GM19240 (cell line): ENCODE results near the gene TBPL2.
"Not testable (repeated sequence)": the region's sequence is repeated elsewhere in the genome, so short reads cannot be mapped to it uniquely, and the experiment has no call there.

ENCODE experiments used
- DNase-seq: peaks from one replicate; pipeline ENCODE4 v3.0.0; 2011; ENCODE audit warnings: low spot score; ENCODE audit not compliant: insufficient read length

TBPL2 gene

GRCh38 chr14:55404173-55404854, 36.1 kb downstream of the TBPL2 start:
- DNase-seq: no peak

DNA sequence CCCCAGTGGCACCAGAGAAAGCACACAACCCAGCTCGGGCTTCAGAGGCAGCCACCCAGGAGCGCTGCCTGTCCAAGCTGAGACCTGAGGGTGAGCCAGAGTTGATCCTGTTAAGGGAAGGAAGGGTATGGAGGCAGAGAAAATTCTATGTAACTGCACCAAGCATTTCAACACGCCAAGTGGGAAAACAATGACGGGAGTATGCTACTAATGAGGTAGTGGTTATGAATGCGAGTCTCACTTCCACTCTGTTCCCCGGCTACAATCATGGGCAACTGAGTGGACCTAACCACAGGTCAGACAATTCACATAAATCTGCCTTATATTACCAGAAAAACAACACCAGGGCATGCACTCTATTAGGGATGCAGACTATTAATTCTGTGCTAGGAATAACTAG, 38.7 kb downstream of the TBPL2 start:
- no peak for DNase-seq

DNA sequence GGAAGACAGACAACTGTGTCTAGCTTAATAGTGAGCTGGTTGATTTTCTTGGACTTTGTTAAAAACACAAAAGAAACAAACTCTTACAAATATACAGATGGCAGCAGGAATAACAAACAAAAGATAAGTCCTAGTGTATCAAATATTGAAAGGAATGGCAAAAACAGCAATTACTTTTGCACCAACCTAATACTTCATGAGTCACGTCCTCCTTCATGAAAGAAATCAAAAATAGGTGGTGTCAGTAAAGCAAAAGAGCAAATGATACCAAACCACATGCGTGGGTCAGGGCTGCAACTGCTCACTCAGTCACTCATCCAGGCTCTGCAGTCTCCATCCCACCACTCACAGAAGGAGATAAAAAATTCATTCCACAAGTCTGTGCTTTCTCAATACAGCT, 40.6 kb downstream of the TBPL2 start:
- DNase-seq: no peak

- DNase-seq: no peak
These were observed 41.2 kb downstream of the TBPL2 start for GRCh38 chr14:55399183-55399582.

- no peak for DNase-seq
These were observed 41.7 kb downstream of the TBPL2 start for GRCh38 chr14:55398679-55399078.

DNA sequence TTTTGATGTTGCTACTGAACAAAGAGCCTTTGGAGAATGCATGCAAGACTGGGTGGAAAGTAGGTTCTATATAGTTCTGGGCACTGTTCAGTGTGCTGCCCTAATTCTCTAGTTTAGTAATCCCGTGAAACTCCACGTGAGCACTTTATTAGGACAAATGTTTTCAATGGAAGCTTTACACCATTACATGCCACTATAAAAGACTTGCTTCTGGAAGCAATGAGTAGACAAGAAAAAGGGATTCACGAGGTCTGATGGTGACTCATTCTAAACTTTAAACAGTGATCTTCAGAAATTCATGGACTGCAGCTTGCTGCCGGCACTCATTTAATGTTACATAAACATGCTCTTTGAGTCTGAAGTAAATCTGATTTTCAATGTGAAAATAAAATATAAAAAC, 51.1 kb downstream of the TBPL2 start:
- DNase-seq: no peak

DNA sequence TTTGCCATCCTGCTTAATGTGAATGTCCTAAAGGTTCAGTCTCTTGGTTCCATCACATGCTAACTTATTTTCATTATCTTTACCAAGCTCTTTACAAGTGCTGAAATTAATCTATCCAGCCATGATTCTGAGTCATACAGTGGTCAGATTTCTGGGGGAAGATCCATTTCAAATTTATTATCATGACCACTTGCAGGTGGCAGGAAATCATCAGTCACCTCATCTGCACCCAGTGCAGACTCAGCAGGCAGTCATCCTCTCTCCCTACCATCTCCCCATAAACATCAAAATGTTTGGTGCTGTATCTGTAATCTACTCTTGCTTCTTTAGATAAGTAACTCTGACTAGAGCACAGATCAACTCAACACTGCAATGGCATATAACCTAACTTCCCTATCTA, 52.3 kb downstream of the TBPL2 start:
- DNase-seq: no peak

DNA sequence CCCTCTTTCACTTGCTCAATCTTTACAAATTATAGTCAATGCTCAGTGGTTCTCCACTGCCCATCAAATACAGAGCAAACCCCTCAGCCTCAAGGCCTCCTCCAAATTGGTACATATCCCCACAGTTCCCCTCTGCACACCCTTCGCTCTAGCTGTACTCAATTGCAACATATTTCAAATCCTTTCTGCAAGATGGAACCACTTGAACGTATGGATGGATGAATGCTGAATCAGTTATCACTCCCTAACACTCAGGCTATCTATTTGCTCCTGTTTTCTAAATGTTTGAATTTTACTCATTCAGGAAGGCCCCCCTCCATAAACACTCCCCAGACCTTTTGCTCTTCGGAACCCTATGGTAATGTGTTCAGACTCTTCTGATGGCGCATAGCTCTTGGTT, 53.3 kb downstream of the TBPL2 start:
- DNase-seq: no peak

- DNase-seq: no peak
These were observed 54.2 kb downstream of the TBPL2 start for GRCh38 chr14:55386037-55386808.

DNA sequence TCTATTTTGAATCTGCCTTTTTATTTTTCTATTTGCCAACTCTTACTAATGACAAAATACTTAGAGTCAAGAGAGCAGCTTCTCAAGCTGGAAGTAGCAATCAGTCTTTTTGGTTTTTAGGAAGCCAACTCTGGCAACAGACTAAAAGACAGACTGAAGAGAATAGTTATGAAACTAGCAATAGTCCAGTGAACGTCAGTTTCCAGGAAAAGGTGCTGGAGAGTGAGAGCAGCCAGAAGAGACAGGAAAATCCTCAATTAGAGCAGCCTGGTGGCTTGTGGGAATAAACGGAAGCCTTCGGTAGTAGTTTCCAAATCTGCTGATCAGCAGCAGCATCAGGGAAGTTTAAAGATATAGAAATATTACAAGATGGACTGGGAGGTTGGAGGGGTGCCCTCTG, 55.9 kb downstream of the TBPL2 start:
- DNase-seq: no peak

DNA sequence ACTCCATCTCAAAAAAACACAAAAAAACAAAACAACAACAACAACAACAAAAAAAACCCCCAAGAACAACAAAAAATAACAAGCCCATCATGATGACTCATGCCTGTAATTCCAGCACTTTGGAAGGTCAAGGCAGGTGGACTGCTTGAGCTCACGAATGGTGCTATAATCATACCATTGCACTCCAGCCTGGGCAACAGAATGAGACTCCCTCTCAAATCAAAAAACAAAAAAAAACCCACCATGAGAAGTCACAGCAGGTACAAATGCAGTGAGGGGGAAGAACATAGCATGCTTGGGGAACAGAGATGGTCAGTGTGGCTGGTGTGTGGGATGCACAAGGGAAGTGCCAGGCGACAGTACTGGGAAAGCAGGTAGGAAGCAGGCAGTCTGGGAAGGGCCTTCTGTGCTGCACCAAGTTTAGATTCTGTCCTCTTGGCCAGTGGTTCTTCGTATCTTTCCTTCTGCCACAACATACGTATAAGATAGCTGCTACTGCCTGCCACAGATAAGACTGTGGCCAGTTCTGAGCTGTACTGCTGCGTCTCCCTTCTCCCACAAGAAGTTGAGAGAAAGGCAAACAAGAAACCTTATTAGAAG, 56.8 kb downstream of the TBPL2 start:
- DNase-seq: no peak

GRCh38 chr14:55383056-55383466, 57.4 kb downstream of the TBPL2 start:
- not testable (repeated sequence) for DNase-seq

DNA sequence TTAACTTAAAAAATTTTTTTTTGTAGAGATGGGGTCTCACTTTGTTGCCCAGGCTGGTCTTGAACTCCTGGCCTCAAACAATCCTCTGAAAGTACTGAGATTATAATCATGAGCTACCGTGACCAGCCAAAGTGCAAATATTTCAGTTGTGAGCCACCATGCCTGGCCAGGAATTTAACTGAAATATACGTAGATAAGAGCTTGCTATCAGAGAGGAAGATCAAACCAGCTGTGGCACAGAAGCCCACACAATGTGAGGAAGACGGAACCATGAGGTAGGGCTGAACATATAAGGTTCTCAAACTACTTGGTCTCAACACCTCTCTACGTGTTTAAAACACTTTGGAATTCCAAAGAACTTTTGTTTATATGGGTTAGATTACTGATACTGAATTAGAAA, 57.9 kb downstream of the TBPL2 start:
- DNase-seq: no peak

GRCh38 chr14:55381561-55381960, 58.9 kb downstream of the TBPL2 start:
- no peak for DNase-seq

DNA sequence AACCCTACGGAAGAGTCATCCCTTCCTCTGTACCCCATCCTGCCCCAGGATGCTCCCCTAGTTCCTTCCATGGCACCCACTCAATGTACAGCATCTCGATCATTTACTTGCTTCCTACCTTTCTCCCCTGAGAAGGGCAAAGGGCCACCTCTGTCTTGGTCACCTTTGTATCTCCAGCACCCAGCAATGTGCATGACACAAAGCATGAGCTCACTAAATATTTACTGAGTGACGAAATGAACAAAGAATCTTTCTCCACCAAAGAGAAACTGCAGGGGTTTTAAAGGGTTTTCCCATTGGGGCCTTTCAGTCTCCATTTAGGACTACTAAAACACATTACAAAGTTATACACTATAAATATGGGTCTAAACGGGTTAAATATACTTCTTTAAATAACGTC, 59.4 kb downstream of the TBPL2 start:
- no peak for DNase-seq

- no peak for DNase-seq
These were observed 63.2 kb downstream of the TBPL2 start for GRCh38 chr14:55377236-55377635.

- DNase-seq: no peak
These were observed 65.6 kb downstream of the TBPL2 start for GRCh38 chr14:55374771-55375170.

DNA sequence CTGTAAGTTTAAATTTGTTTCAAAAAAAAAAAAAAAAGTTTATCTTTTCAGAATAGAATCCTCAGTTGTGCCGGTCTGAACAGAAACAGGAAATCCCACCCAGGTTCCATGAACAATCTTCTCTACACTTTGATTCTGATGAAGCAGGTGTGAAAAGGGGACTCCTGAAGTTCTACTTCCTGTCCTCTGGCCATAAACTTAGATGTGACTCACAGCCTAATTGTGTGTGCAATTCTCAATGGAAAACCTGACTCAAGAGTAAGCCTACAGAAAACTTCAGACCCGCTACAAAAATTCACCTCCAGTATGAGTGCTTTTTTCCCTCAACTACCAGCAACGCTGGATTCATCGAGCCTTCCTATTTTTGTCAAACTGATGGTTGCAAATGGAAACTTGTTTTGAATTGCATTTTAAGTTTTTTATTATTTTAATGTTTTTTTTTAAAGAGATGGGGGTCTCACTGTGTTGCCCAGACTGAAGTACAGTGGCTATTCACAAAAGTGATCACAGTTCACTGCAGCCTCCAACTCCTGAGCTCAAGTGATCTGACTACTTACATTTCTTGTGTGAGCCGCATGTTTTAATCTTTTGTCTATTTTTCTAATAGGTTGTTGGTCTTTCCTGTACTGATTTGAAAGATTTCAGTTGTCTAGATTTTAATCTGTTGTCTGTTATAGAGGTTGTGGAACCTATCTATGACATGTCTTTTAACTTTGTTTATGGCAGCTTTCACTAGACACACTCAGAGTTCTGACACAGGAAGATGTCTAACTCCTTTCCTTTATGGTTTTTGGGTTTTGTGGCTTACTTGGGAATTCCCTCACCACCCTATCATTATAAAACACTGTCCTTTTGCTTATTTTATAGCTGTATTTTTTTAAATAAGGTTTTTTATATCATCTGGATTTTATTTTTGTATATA, 66.4 kb downstream of the TBPL2 start:
- DNase-seq: no peak

- no peak for DNase-seq
These were observed 67.6 kb downstream of the TBPL2 start for GRCh38 chr14:55372825-55373224.

- no peak for DNase-seq
These were observed 68.0 kb downstream of the TBPL2 start for GRCh38 chr14:55372423-55372822.

DNA sequence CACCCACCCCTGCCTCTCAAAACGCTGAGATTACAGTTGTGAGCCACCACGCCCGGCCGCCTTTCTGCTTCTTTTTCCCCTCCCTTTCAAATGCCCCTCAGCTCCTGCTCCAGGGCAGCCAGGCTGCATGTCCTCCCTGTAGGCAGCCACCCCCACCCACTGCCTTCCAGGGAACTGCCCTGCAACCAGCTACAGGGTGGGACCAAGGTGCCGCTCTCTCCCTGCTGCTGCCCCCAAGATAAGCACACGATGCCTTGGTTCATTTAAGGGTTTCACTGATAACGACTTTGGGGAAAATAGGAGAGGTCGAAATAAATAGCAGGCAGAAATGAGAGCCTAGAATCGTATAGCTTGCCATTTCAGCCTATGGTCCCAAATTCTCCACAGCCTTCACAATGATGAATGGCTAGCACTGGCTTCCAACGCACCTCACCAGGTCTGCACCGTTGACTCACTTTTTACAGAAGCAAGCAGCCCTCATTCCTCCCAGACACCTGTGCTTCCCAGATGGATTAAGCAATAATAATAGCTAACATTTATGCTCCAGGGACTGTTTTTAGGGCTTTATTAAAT, 69.4 kb downstream of the TBPL2 start:
- no peak for DNase-seq
